A549 (cell line): ENCODE results near the gene TPO.

Experiments
- CTCF ChIP-seq: fragments of >200 bp; sonication (Bioruptor Twin); formaldehyde crosslinking; IDR thresholded peaks from 3 replicates; pipeline ENCODE4 v1.5.1; 2016
- EP300 ChIP-seq, 2 experiments: fragments of >200 bp; sonication (Bioruptor Twin); formaldehyde crosslinking; IDR thresholded peaks; 2 replicates in 1 of 2; 3 replicates in 1 of 2; pipeline ENCODE4 v1.6.1; 2016 to 2017
- MAFK ChIP-seq: fragments of 450-650 bp; IDR thresholded peaks from 2 replicates; pipeline ENCODE4 v1.6.1; 2014; ENCODE audit not compliant: partially characterized antibody
- POLR2A ChIP-seq: IDR thresholded peaks from 2 replicates; pipeline ENCODE4 v1.6.1; 2012; ENCODE audit warnings: mild to moderate bottlenecking, low read length
- TP53 ChIP-seq: fragments of 250-450 bp; sonication (Bioruptor Pico); IDR thresholded peaks from 2 replicates; pipeline ENCODE4 v1.5.0; 2021; ENCODE audit warnings: mild to moderate bottlenecking, moderate library complexity

- no peak for TF ChIP-seq EP300 (IDR thresholded peaks at IDR 0.05)
- no peak for TF ChIP-seq CTCF
- TF ChIP-seq MAFK: no peak
- no peak for TF ChIP-seq POLR2A
- no peak for TF ChIP-seq TP53 (CRISPR knock-in tag)
These were observed 148.7 kb downstream of the TPO start for GRCh38 chr2:1561811-1562421.
